GM12864 (cell line): ENCODE measurements around the gene SDHA.
"Not testable (repeated sequence)": the region's sequence is repeated elsewhere in the genome, so short reads cannot be mapped to it uniquely, and the experiment has no call there.

Experiments
- DNase-seq: peaks from one replicate; pipeline ENCODE4 v3.0.0-alpha.2; 2011; ENCODE audit warnings: low read depth
- H3K4me3 ChIP-seq: 2 replicates; pipeline ENCODE4 v1.5.1; 2011; ENCODE audit warnings: mild to moderate bottlenecking, low read depth, low read length, control low read depth
- TF ChIP-seq, protein P1 (sequence below): IDR thresholded peaks from 2 replicates; pipeline ENCODE4 v1.5.1; 2011; ENCODE audit warnings: low read depth, mild to moderate bottlenecking, moderate library complexity, low read length, control low read depth, inconsistent platforms; ENCODE audit errors: missing control alignments

SDHA gene

DNA sequence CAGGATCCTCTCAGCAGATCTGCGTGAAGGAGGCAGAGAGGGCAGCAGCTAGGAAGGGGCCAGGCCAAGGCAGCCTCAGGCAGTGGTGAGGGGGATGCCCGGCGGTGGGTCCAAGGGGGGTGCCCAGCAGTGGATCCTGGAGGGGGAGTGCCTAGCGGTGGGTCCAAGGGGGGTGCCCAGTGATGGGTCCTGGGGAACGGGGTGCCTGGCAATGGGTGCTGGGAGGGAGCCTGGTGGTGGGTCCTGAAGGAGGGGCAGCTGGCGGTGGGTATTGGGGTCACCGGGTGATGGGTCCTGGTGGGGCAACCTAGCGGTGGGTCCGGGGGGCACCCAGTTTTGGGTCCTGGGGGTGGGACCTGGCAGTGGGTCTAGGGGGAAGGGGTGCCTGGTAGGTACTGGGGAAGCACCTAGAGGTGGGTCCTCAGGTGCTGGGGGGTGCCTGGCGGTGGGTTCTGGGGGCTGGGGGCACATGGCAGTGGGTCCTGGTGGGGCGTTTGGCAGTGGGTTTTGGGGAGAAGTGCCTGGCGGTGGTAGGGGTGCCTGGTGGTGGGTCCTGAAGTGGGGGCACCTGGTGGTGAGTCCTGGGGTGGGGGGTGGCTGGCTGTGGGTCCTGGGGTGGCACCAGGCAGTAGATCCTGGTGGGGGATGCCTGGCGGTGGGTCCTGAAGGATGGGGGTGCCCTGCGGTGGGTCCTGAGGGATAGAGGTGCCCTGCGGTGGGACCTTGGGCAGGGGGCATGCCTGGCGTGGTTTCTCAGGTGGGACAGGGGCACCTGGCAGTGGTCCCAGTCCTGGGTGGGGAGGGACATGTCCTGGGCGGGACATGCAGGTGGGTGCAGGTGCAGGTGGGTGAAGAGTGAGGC is 24.9 kb upstream of the SDHA start:
- no peak overlapping the region for H3K4me3 ChIP-seq
- no peak for DNase-seq
- TF ChIP-seq, protein P1, sequence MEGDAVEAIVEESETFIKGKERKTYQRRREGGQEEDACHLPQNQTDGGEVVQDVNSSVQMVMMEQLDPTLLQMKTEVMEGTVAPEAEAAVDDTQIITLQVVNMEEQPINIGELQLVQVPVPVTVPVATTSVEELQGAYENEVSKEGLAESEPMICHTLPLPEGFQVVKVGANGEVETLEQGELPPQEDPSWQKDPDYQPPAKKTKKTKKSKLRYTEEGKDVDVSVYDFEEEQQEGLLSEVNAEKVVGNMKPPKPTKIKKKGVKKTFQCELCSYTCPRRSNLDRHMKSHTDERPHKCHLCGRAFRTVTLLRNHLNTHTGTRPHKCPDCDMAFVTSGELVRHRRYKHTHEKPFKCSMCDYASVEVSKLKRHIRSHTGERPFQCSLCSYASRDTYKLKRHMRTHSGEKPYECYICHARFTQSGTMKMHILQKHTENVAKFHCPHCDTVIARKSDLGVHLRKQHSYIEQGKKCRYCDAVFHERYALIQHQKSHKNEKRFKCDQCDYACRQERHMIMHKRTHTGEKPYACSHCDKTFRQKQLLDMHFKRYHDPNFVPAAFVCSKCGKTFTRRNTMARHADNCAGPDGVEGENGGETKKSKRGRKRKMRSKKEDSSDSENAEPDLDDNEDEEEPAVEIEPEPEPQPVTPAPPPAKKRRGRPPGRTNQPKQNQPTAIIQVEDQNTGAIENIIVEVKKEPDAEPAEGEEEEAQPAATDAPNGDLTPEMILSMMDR = no peak

GRCh38 chr5:194102-194501 is 24.0 kb upstream of the SDHA start:
- TF ChIP-seq, protein P1 = no peak
- DNase-seq = no peak
- H3K4me3 ChIP-seq = no peak overlapping the region

GRCh38 chr5:194603-195209 is 23.4 kb upstream of the SDHA start:
- H3K4me3 ChIP-seq = no peak overlapping the region
- TF ChIP-seq, protein P1 = no peak

GRCh38 chr5:195401-196160 is 22.5 kb upstream of the SDHA start:
- no peak for DNase-seq
- H3K4me3 ChIP-seq = no peak overlapping the region
- TF ChIP-seq, protein P1 = no peak

More at GRCh38 chr5:194603-195209, 23.4 kb upstream of the SDHA start:
- no peak for DNase-seq

DNA sequence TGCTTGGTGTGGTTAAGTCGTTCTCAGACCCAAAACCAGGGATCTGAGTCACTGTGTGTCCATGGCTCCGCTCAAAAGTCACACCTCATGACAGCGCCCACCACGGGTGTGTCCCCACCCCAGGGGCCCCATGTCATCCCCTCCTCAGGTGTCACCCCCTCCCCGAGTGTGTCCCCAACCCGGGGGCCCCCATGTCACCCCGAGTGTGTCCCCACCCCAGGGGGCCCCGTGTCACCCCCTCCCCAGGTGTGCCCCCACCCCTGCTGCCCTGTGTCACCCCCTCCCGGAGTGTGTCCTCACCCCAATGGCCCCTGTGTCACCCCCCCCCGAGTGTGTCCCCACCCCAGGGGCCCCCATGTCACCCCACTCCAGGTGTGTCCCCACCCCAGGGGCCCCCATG is 21.8 kb upstream of the SDHA start:
- TF ChIP-seq, protein P1 = no peak
- H3K4me3 ChIP-seq = no peak overlapping the region
- no peak for DNase-seq

GRCh38 chr5:197031-197430 is 21.1 kb upstream of the SDHA start:
- not testable (repeated sequence) for DNase-seq, H3K4me3 ChIP-seq

DNA sequence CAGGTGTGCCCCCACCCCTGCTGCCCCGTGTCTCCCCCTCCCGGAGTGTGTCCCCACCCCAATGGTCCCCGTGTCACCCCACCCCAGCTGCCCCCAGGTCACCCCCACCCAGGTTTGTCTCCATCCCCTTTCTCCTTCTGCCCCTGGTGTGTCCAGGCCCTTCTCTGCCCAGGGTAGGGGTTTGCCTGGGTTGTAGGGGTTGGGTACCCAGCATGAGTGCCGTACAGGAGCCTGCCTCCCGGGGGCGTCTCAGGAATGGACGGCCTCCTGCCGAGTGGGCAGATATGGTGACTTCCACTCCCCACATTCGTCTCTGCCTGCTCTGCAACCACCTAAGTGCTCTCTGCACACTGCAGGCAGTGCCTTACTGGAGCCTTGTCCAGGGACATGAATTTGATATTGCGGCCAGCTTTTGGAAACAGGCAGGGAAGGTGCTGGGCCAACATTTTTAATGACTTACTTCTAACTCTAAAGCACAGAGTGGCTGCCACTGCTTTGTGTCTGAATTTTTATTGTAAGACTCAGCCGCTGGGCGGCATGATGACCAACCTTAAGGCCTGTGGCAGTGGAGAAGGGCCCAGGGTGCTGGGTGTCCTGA is 20.1 kb upstream of the SDHA start:
- TF ChIP-seq, protein P1 = no peak
- no peak overlapping the region for H3K4me3 ChIP-seq
- no peak for DNase-seq
